ENCODE data around the gene LRRC43. TPM values are rescaled to one million over a fixed set of nuclear protein-coding genes. Genes with fewer than 3 reads are reported as not detected.

LRRC43 gene
- total RNA-seq, 1 donor from 2014 or later = 0.24 TPM

GRCh38 chr12:122144885-122145284, 38.0 kb upstream of the LRRC43 start:
- Histone ChIP-seq H3K27ac (no peak overlapping the region), H3K4me1 (no peaks in the 10 kb centered on the region), H3K4me3 (no peak overlapping the region), H3K79me2 (ENCODE audit: low read depth) (no peaks in the 10 kb centered on the region), H3K9me3 (ENCODE audit: low read depth) (no peaks in the 10 kb centered on the region), H2AFZ (replicated peaks) (no peak overlapping the region), H3K4me2 (no peak overlapping the region), H4K20me1 (ENCODE audit: low read depth) (no peaks in the 10 kb centered on the region), H3K27me3 (no peaks in the 10 kb centered on the region), H3F3A (ENCODE audit: low read depth) (no peaks in the 10 kb centered on the region), H3K36me3 (no peaks in the 10 kb centered on the region), H3K9ac (no peak overlapping the region)
- Mint-ChIP-seq H3K27me3 (ENCODE audit: insufficient read depth, low read depth) (no peaks in the 10 kb centered on the region), H3K9me3 (peaks cover 2% of the 10 kb centered on the region), H3K27ac (no peak overlapping the region), H3K4me1 (no peaks in the 10 kb centered on the region), H3K36me3 (peaks cover 24% of the 10 kb centered on the region), H3K4me3 (no peak overlapping the region)
- no peak for DNase-seq (ENCODE audit: low spot score)
- no peak for TF ChIP-seq EZH2 (IDR thresholded peaks at IDR 0.05)

GRCh38 chr12:122145505-122146330, 37.2 kb upstream of the LRRC43 start:
- Mint-ChIP-seq H3K4me1 (no peaks in the 10 kb centered on the region), H3K27me3 (ENCODE audit: insufficient read depth, low read depth) (no peaks in the 10 kb centered on the region)

GRCh38 chr12:122147514-122148290, 35.2 kb upstream of the LRRC43 start:
- no peak overlapping the region for H3K4me3 Mint-ChIP-seq
- Histone ChIP-seq H3K79me2 (ENCODE audit: low read depth) (no peaks in the 10 kb centered on the region), H3K4me2 (no peak overlapping the region), H4K20me1 (ENCODE audit: low read depth) (no peaks in the 10 kb centered on the region), H2AFZ (replicated peaks) (no peak overlapping the region), H3K9me3 (ENCODE audit: low read depth) (no peaks in the 10 kb centered on the region), H3K36me3 (no peaks in the 10 kb centered on the region), H3K4me3 (no peak overlapping the region), H3K27me3 (no peaks in the 10 kb centered on the region), H3F3A (ENCODE audit: low read depth) (no peaks in the 10 kb centered on the region), H3K9ac (no peak overlapping the region), H3K4me1 (peaks cover 6% of the 10 kb centered on the region), H3K27ac (no peak overlapping the region)
- H3K36me3 Mint-ChIP-seq = peaks cover 12% of the 10 kb centered on the region
- peak overlapping the region; percentile 50 for H3K27ac Mint-ChIP-seq
- H3K9me3 Mint-ChIP-seq = peaks cover 2% of the 10 kb centered on the region
- TF ChIP-seq EZH2 (IDR thresholded peaks at IDR 0.05) = no peak
- no peak for TF ChIP-seq EZH2phosphoT487 (IDR thresholded peaks at IDR 0.05)
- TF ChIP-seq, protein P1, sequence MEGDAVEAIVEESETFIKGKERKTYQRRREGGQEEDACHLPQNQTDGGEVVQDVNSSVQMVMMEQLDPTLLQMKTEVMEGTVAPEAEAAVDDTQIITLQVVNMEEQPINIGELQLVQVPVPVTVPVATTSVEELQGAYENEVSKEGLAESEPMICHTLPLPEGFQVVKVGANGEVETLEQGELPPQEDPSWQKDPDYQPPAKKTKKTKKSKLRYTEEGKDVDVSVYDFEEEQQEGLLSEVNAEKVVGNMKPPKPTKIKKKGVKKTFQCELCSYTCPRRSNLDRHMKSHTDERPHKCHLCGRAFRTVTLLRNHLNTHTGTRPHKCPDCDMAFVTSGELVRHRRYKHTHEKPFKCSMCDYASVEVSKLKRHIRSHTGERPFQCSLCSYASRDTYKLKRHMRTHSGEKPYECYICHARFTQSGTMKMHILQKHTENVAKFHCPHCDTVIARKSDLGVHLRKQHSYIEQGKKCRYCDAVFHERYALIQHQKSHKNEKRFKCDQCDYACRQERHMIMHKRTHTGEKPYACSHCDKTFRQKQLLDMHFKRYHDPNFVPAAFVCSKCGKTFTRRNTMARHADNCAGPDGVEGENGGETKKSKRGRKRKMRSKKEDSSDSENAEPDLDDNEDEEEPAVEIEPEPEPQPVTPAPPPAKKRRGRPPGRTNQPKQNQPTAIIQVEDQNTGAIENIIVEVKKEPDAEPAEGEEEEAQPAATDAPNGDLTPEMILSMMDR (IDR thresholded peaks at IDR 0.05) = no peak
- H3K4me1 Mint-ChIP-seq = no peaks in the 10 kb centered on the region
- DNase-seq (ENCODE audit: low spot score) = no peak
- no peaks in the 10 kb centered on the region for H3K27me3 Mint-ChIP-seq (ENCODE audit: insufficient read depth, low read depth)

More at GRCh38 chr12:122145505-122146330, 37.2 kb upstream of the LRRC43 start:
- H4K20me1 ChIP-seq (ENCODE audit: low read depth) = no peaks in the 10 kb centered on the region
- no peaks in the 10 kb centered on the region for H3K9me3 ChIP-seq (ENCODE audit: low read depth)
- no peak overlapping the region for H2AFZ ChIP-seq (replicated peaks)
- no peaks in the 10 kb centered on the region for H3K27me3 ChIP-seq
- H3K9me3 Mint-ChIP-seq = peaks cover 2% of the 10 kb centered on the region
- H3F3A ChIP-seq (ENCODE audit: low read depth) = no peaks in the 10 kb centered on the region
- no peak overlapping the region for H3K27ac Mint-ChIP-seq
- no peaks in the 10 kb centered on the region for H3K36me3 ChIP-seq
- no peak overlapping the region for H3K27ac ChIP-seq
- H3K36me3 Mint-ChIP-seq = peaks cover 20% of the 10 kb centered on the region
- no peaks in the 10 kb centered on the region for H3K79me2 ChIP-seq (ENCODE audit: low read depth)
- H3K4me1 ChIP-seq = no peaks in the 10 kb centered on the region
- no peak for DNase-seq (ENCODE audit: low spot score)
- H3K4me3 ChIP-seq = no peak overlapping the region
- H3K9ac ChIP-seq = no peak overlapping the region
- peak overlapping the region; percentile 41 for H3K4me3 Mint-ChIP-seq
- no peak overlapping the region for H3K4me2 ChIP-seq
- TF ChIP-seq EZH2 (IDR thresholded peaks at IDR 0.05) (no peak), EZH2phosphoT487 (IDR thresholded peaks at IDR 0.05) (no peak)
- TF ChIP-seq, protein P1 (IDR thresholded peaks at IDR 0.05) = no peak

All from neural progenitor cell (in vitro differentiated cells).